ENCODE results near the gene DBNDD2.

DNA sequence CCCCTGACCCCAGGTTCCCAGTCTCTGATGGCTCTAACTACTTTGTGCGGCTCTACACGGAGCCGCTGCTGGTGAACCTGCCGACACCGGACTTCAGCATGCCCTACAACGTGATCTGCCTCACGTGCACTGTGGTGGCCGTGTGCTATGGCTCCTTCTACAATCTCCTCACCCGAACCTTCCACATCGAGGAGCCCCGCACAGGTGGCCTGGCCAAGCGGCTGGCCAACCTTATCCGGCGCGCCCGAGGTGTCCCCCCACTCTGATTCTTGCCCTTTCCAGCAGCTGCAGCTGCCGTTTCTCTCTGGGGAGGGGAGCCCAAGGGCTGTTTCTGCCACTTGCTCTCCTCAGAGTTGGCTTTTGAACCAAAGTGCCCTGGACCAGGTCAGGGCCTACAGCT lies 17.5 kb downstream of the DBNDD2 start:
- no peak for TF ChIP-seq POLR2A (IDR thresholded peaks at IDR 0.05)
- TF ChIP-seq, protein P1, sequence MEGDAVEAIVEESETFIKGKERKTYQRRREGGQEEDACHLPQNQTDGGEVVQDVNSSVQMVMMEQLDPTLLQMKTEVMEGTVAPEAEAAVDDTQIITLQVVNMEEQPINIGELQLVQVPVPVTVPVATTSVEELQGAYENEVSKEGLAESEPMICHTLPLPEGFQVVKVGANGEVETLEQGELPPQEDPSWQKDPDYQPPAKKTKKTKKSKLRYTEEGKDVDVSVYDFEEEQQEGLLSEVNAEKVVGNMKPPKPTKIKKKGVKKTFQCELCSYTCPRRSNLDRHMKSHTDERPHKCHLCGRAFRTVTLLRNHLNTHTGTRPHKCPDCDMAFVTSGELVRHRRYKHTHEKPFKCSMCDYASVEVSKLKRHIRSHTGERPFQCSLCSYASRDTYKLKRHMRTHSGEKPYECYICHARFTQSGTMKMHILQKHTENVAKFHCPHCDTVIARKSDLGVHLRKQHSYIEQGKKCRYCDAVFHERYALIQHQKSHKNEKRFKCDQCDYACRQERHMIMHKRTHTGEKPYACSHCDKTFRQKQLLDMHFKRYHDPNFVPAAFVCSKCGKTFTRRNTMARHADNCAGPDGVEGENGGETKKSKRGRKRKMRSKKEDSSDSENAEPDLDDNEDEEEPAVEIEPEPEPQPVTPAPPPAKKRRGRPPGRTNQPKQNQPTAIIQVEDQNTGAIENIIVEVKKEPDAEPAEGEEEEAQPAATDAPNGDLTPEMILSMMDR (IDR thresholded peaks at IDR 0.05 in 8 of 11, conservative IDR thresholded peaks at IDR 0.05 in 3 of 11), result no peak
- peak in 1 of 3 donors; percentile 46 for TF ChIP-seq POLR2AphosphoS5 (IDR thresholded peaks at IDR 0.05)
